SHP77 (cell line): ENCODE results near the gene HOXB5.

Experiments used
- DNase-seq, 2 experiments: peaks; one replicate each; lab custom pipeline; 2025; lab: John Stamatoyannopoulos, UW

Gene HOXB5

GRCh38 chr17:48629411-48629759, 35.8 kb upstream of the HOXB5 start:
- no peak for DNase-seq

DNA sequence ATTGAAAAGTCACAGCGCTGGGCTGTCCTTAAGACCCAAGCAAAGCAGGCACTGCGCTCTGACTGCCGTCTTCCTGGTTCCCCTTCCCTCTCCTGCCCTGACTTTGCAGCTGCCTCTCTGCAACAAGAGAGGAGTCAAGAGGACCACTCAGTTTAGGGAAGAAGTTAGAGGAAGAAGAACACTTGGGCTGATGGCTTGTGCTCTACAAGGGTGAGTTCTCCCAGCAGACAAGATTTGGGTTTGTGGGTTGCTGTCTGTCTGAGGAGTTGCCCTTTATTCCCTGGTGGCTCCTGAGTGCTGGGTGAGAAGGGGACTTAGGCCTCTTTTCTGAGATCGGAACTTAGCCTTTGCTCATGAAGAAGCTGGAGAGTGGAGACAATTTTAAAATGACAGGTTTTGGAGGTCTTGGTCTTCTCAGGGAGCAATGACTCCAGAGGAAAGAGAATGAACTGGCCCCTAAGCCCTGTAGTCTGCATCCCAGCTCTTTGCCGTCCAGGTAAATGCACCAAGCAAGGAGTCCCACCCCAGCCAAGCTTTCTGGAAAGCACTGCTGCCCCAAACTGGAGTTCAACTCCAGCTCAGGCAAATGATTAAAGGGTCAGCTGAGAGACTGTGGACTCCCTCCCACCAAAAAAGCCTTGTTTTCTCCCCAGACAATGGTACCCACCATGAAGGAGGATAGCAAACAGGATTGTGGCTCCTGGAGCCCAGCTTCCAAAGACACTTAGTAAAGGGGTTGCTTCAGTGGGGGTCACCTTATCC, 35.3 kb upstream of the HOXB5 start:
- DNase-seq = no peak

- no peak for DNase-seq
Observed at GRCh38 chr17:48627623-48628521, 34.3 kb upstream of the HOXB5 start.

GRCh38 chr17:48627118-48627597, 33.6 kb upstream of the HOXB5 start:
- DNase-seq = no peak

DNA sequence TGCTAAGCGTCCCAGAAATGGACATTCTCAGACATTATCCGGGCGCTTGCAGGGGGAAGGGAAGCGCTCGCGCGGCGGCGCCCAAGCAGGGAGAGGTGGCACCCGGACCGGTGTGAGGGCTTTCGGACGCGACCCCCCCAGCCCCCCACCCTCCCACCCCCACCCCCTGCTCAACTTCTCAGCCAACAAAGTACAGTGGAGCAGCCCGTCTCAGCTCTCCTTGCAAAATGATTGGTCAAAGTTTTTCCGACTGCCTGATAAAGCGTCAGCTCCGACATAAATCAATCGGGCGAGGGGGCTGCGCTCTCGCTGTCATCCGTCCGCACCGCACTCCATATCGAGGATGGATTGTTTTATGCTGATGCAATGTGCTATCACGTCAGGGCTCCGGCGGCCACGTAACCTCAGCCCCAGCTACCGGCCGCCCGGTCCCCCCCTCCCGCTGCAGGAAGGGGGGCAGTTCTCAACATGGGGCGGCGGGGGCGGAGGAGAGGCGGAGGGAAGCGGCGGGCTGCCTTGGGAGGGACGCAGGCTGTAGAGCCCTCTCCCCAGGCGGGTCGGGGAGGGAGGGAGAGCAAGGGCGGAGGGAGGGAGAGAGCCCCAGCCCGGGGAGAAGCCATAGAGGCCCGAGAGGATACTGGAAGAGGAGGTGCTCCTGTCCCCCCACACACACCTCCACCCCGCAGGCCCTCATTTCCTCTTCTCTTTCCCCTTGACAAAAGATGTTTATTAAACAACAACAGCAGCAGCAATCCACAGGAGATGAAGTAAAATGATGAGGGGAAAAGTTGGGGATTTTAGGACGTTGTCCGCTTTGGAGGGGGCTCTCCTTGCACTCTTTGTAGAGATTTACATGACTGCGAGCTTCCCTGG, 32.9 kb upstream of the HOXB5 start, which contains the start of gene HOXB9:
TSS of gene HOXB9 (minus strand) at position 114 of the 873 bp plus-strand sequence. CDS start at position 25, 89 bp downstream.
- peak; percentile 83 to 85 for DNase-seq

GRCh38 chr17:48625495-48626244, 32.1 kb upstream of the HOXB5 start:
- peak; percentile 59 to 68 for DNase-seq

GRCh38 chr17:48624544-48625494, 31.2 kb upstream of the HOXB5 start:
- DNase-seq = peak; percentile 45 to 53

- no peak for DNase-seq
Observed at GRCh38 chr17:48624118-48624517, 30.5 kb upstream of the HOXB5 start.

- no peak for DNase-seq
Observed at GRCh38 chr17:48623583-48623982, 30.0 kb upstream of the HOXB5 start.

DNA sequence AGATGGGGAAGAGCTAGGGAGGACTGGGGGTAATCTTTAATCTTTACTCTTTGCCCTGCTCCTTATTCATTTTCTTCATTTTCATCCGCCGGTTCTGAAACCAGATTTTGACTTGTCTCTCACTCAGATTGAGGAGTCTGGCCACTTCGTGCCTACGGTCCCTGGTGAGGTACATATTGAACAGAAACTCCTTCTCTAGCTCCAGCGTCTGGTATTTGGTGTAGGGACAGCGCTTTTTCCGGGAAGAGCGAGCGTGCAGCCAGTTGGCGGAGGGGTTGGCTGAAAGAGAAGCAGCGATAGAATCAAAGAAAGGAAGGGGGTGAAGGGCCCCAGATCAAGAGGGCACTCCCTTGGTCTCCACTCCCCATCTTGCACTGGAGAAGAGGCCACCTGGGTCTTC, 29.3 kb upstream of the HOXB5 start:
- DNase-seq = no peak

GRCh38 chr17:48621410-48622392, 28.1 kb upstream of the HOXB5 start:
- no peak for DNase-seq

DNA sequence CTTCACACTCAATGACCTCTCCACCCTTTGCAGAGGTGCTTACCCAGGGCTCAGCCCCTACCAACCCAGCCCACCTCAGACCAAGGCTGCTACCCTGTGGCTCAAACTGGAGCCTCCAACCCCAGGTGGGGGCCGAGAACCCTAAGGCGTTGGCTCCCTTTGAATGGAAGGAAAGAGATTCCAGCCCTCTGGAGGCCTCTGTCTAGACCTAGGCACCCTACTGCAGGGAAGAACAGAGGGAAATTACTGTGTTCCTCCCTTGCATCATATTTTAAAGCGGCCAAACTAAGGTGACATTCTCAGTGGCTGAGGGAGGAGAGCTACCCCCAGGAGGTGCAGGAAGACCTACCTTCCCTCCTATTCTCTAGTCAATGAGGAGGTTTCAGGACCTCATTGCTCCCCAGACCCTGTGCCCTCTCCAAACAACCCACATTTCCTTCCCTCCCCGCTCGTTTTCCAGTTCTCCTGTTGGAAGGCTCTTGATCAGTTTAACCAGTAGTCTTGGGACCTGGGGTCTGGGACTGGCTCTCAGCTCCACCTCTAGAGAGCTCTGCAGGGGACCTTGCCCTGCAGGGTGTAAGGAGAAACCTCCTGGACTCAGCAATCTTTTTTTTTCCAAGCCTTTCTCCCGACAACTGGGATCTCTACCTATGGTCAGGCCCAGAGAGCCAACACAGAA, 27.0 kb upstream of the HOXB5 start:
- no peak for DNase-seq

DNA sequence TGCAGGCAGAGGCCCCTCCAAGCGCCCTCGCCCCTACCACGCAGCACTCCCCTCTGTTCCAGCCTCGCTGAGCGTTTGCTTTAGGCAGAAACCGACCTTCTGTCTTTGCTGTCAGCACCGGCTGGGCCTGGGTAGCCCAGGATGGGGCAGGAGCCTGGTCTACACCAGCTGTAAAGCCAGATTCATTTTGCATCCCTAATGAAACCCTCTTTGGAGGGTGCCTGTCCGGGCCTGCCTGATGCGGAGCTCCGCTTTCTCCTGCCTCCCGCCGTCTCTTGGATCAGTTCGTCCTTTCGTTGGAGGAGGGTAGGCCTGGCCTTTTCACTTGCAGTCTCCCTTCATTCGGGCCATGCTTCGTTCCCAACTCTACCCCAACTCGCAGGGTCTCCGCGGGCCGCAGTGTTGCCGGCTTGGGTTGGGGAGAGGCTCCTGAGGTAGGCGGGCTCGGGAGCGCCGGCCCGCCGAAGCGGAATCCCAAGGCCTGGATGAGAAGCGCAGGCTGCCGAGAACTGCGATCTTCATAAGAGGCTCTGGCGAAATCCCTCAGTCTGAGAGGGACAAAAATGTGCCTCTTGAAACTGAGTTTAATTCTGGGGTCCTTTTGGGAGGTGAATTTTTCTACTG, 26.4 kb upstream of the HOXB5 start:
- DNase-seq = no peak

DNA sequence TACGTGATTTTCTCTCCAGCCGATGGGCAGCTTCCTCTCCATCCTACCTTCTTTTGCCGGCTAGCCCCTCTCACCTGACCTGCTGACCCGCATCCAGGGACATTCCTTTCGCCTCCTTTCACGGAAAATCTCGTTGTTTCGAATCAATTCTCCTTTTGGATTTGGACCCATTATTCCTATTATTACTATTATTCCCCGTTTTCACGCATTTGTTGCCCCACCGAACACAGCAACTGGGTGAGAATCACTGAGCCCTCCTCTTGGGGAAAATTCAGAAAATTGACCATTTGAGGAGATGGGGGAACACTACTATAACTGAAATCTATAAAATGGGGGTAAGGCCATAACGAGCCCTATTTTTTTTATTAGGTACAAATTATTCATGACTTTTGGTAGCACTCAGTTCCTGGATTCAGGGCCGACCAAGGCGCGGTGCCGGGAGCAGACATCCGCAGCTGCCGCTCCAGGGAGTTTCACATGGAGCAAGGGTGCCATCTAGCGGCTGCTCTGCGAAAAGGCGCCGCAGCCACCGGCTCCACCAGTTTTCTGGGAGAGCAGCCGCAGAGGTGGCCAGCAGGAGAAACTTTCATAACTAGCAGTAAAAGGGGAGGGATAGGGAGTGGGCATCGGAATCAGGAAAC, 24.8 kb upstream of the HOXB5 start:
- peak; percentile 81 to 84 for DNase-seq

DNA sequence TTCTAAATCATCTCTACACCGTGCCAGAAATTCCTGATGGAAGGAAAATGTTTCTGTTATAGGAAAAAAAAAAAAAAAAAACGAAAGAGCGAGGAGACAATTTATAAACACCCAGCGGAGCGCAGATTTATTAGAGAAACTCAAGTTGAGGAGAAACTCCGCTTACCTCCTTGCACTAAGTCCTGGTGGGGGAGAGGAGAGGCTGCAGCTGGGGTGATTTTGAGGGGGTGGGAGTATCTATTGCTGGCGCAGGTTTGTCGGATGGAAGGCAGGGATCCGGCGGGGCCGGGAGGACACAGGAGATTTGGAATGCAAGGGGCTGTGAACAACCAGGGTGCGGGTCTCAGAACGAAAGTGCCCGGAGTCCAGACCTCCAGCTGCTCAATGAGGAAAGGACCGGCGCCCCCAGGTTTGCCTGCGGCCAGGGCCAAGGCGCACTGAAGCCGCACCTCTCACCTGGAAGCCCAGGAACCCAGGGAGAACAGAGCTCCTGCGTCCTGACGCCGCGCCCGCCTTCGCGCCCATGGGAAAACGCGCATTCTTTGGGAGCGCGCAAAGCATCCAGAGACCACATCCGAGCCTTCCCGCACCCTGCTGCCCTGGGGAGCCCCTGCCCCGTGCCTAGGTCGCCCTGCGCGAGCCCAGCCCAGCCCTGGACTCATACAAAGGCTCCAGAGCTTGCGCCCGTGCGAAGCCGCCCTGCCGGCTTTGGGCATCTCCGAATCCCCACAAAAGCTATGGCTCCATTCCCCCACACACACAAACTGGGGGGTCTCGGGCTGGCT, 24.1 kb upstream of the HOXB5 start:
- DNase-seq = no peak

DNA sequence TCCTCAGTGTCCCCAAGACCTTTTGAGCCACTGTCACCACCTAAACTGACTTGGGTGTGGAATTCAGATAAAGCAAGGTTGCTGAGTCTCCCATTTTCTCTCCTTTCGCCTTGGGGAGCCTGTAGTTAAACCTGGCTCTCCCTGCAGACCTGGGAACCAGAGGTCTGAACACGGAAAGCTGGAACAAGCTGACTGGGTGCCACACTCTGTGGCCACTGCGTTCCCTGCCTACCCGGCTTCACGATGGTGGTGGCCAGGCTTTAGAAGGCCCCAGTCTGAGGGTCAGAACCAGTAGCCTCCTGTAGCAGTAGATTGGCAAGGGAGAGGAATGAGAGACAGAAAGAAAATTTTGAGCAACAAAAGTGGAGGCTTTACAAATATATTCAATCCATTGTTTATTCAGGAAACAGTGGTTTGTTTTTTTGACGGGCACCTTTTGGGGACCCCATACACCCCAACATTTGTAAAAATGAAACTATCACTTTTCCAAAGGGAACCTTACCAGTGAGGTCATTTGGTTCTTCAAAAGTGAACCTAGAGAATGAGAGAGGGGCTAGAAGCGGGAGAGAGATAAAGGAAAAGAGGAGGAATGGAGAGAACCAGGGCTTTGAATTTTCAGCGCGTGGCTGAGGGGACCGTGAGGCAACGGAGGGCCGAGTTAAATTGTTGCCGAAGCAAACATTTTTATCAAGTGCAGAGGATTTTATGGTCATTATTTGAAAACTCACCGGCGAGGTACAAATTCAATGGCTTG, 23.3 kb upstream of the HOXB5 start:
- DNase-seq = no peak
